Transverse colon (tissue), 4 donors: ENCODE results near the gene KATNA1. TPM values are rescaled to one million over a fixed set of nuclear protein-coding genes. Genes with fewer than 3 reads are reported as not detected.
"Not testable (repeated sequence)": the region's sequence is repeated elsewhere in the genome, so short reads cannot be mapped to it uniquely, and the experiment has no call there.

ENCODE experiments used
- DNase-seq: peaks from one replicate; pipeline ENCODE4 v3.0.0-alpha.2; 2019
- H3K27ac ChIP-seq, 4 donors: fragments of 200-600 bp; sonication (generic); 2 replicates each; pipeline ENCODE4 v1.5.1; 2016 to 2018; ENCODE audit warnings: inconsistent platforms in 4 of 4
- H3K27me3 ChIP-seq: fragments of 200-600 bp; sonication (generic); 2 replicates; pipeline ENCODE4 v1.5.1; 2017; ENCODE audit warnings: inconsistent platforms
- H3K36me3 ChIP-seq, 4 donors: fragments of 200-600 bp; sonication (generic); 2 replicates each; pipeline ENCODE4 v1.5.1; 2017 to 2019; ENCODE audit warnings: inconsistent platforms in 4 of 4
- H3K4me1 ChIP-seq, 4 donors: fragments of 200-600 bp; sonication (generic); 2 replicates each; pipeline ENCODE4 v1.5.1; 2017 to 2020; ENCODE audit warnings: inconsistent platforms in 4 of 4
- H3K4me3 ChIP-seq, 4 donors: fragments of 200-600 bp; sonication (generic); 1 replicate in 1 of 4; 2 replicates in 3 of 4; pipeline versions ENCODE4 v1.5.1 to v1.6.1; 2017 to 2019; ENCODE audit warnings: inconsistent platforms in 4 of 4
- H3K9me3 ChIP-seq, 2 donors: fragments of 200-600 bp; sonication (generic); 2 replicates each; pipeline ENCODE4 v1.5.1; 2017 to 2019; ENCODE audit warnings: inconsistent platforms in 2 of 2
- CTCF ChIP-seq, 5 experiments: fragments of 200-600 bp in 3 of 5; fragments of 450-650 bp in 2 of 5; sonication (generic) in 3 of 5; IDR thresholded peaks; 1 replicate in 2 of 5; 2 replicates in 3 of 5; pipeline ENCODE4 v1.5.1; 2016 to 2017; ENCODE audit warnings: antibody characterized with exemption in 5 of 5, inconsistent platforms in 3 of 5, mild to moderate bottlenecking in 2 of 5, moderate library complexity in 1 of 5
- EP300 ChIP-seq: sonication (generic); formaldehyde crosslinking; IDR thresholded peaks from one replicate; pipeline ENCODE4 v1.6.1; 2017; ENCODE audit warnings: antibody characterized with exemption, low read depth
- POLR2A ChIP-seq: fragments of 450-650 bp; IDR thresholded peaks from one replicate; pipeline ENCODE4 v1.6.1; 2016; ENCODE audit warnings: antibody characterized with exemption, mild to moderate bottlenecking, moderate library complexity
- POLR2AphosphoS5 ChIP-seq, 3 donors: sonication (generic); formaldehyde crosslinking; IDR thresholded peaks; one replicate each; pipeline ENCODE4 v1.6.1; 2016; ENCODE audit warnings: antibody characterized with exemption in 3 of 3
- WGBS, 2 donors: methylation state at CpG; one replicate each; pipeline ENCODE4 v1.1.5; 2018; ENCODE audit warnings: low coverage in 1 of 2; 5-methylcytosine and 5-hydroxymethylcytosine counted together
- in situ Hi-C, 4 donors: fragments of 200-750 bp; cut with MboI; loops; one replicate each; pipeline versions ENCODE4 v1.15.0 to v1.15.1; 2017; ENCODE audit warnings: low sequenced_read_pairs in 3 of 4, low pct_ligation_motif_present in 1 of 4, low pct_unique_long_range_greater_than_20kb in 1 of 4
- intact Hi-C: fragments of 100-400 bp; cut with DNase I; formaldehyde crosslinking; loops from one replicate; pipeline ENCODE4 v1.15.1; 2023; ENCODE audit warnings: low total_unique reads
- total RNA-seq, 4 donors: library from RNA; depleted of rRNA; stranded (reverse); fragments of >200 nt; gene quantifications; one replicate each; pipeline ENCODE4 v1.1.0, GENCODE V29; 2016

Gene KATNA1
- total RNA-seq, 4 donors from 2014 or later, result 2.4 to 16.5 (median 12.2) TPM

- in situ Hi-C loops, result no loop called here
- TF ChIP-seq CTCF (IDR thresholded peaks at IDR 0.05), result no peak
- TF ChIP-seq POLR2A, result no peak
- TF ChIP-seq POLR2AphosphoS5 (IDR thresholded peaks at IDR 0.05), result no peak
- no peak for TF ChIP-seq EP300
- Histone ChIP-seq H3K4me3 (no peak overlapping the region), H3K27ac (no peak overlapping the region), H3K27me3 (no peaks in the 10 kb centered on the region), H3K9me3 (no peaks in the 10 kb centered on the region), H3K36me3 (peaks cover 0 to 17% (median 0%) of the 10 kb centered on the region in 4 donors), H3K4me1 (no peaks in the 10 kb centered on the region)
- intact Hi-C loops, result no loop called here
- DNase-seq, result no peak
- 94 to 95% methylated on average over 2 of the region's 2 CpGs for WGBS, 2 donors
Observed at GRCh38 chr6:149691201-149691600, 42.7 kb upstream of the KATNA1 start.

- no peak for DNase-seq
- Histone ChIP-seq H3K27me3 (no peaks in the 10 kb centered on the region), H3K4me3 (no peak overlapping the region), H3K27ac (no peak overlapping the region), H3K4me1 (peaks cover 0 to under 1% (median 0%) of the 10 kb centered on the region in 4 donors), H3K9me3 (no peaks in the 10 kb centered on the region), H3K36me3 (peaks cover 0 to 18% (median 9%) of the 10 kb centered on the region in 4 donors)
- in situ Hi-C loops (no loop called here), intact Hi-C loops (no loop called here)
- TF ChIP-seq CTCF (IDR thresholded peaks at IDR 0.05) (no peak), POLR2A (no peak), EP300 (no peak), POLR2AphosphoS5 (IDR thresholded peaks at IDR 0.05) (no peak)
- 87 to 97% methylated on average over 4 to 7 of the region's 7 CpGs for WGBS, 2 donors
Observed at GRCh38 chr6:149686230-149686629, 37.7 kb upstream of the KATNA1 start.

- Histone ChIP-seq H3K9me3 (no peaks in the 10 kb centered on the region), H3K36me3 (peaks cover 0 to 20% (median 9%) of the 10 kb centered on the region in 4 donors), H3K4me1 (peaks cover 0 to 4% (median 0%) of the 10 kb centered on the region in 4 donors), H3K27me3 (no peaks in the 10 kb centered on the region), H3K4me3 (no peak overlapping the region), H3K27ac (no peak overlapping the region)
- DNase-seq, result no peak
- 83 to 86% methylated on average over 2 to 4 of the region's 4 CpGs for WGBS, 2 donors
- intact Hi-C loops (no loop called here), in situ Hi-C loops (no loop called here)
- TF ChIP-seq POLR2AphosphoS5 (IDR thresholded peaks at IDR 0.05) (no peak), CTCF (IDR thresholded peaks at IDR 0.05) (no peak), EP300 (no peak)
Observed at GRCh38 chr6:149683256-149683859, 34.8 kb upstream of the KATNA1 start.

- DNase-seq, in situ Hi-C loops, H3K27me3 ChIP-seq, H3K4me3 ChIP-seq, H3K27ac ChIP-seq, H3K4me1 ChIP-seq, H3K9me3 ChIP-seq, intact Hi-C loops: not testable (repeated sequence)
- 94 to 96% methylated on average over 4 to 14 of the region's 14 CpGs for WGBS, 2 donors
- peaks cover 0 to 21% (median 10%) of the 10 kb centered on the region in 4 donors for H3K36me3 ChIP-seq
Observed at GRCh38 chr6:149681845-149682244, 33.3 kb upstream of the KATNA1 start.

GRCh38 chr6:149681209-149681608, 32.7 kb upstream of the KATNA1 start:
- in situ Hi-C loops (no loop called here), intact Hi-C loops (no loop called here)
- Histone ChIP-seq H3K27me3 (no peaks in the 10 kb centered on the region), H3K36me3 (peaks cover 0 to 27% (median 12%) of the 10 kb centered on the region in 4 donors), H3K4me1 (peaks cover 0 to 4% (median 0%) of the 10 kb centered on the region in 4 donors), H3K9me3 (no peaks in the 10 kb centered on the region), H3K27ac (no peak overlapping the region), H3K4me3 (no peak overlapping the region)
- TF ChIP-seq CTCF (IDR thresholded peaks at IDR 0.05), result no peak
- no peak for TF ChIP-seq POLR2AphosphoS5 (IDR thresholded peaks at IDR 0.05)
- TF ChIP-seq POLR2A, result no peak
- no peak for TF ChIP-seq EP300
- DNase-seq, result no peak
